Fibroblast of the aortic adventitia (primary cell): Measurements from ENCODE around the gene MS4A14. TPM values are rescaled to one million over a fixed set of nuclear protein-coding genes. Genes with fewer than 3 reads are reported as not detected.

Source experiments
- DNase-seq: peaks from one replicate; pipeline ENCODE4 v3.0.0-alpha.2; 2010; ENCODE audit warnings: low read depth
- H3K4me3 ChIP-seq: 2 replicates; pipeline ENCODE4 v1.5.1; 2011; ENCODE audit warnings: low read depth, mild to moderate bottlenecking, control low read depth, low read length, moderate library complexity
- CTCF ChIP-seq: IDR thresholded peaks from 2 replicates; pipeline ENCODE4 v1.5.1; 2011; ENCODE audit warnings: mild to moderate bottlenecking, low read length, control low read depth, inconsistent platforms; ENCODE audit not compliant: insufficient read depth
- total RNA-seq: library from RNA; depleted of rRNA; stranded (reverse); fragments of >200 nt; gene quantifications from 2 replicates; pipeline ENCODE4 v1.2.3, GENCODE V29; 2012; ENCODE audit warnings: low replicate concordance

The MS4A14 gene
- total RNA-seq, 1 donor: not detected

DNA sequence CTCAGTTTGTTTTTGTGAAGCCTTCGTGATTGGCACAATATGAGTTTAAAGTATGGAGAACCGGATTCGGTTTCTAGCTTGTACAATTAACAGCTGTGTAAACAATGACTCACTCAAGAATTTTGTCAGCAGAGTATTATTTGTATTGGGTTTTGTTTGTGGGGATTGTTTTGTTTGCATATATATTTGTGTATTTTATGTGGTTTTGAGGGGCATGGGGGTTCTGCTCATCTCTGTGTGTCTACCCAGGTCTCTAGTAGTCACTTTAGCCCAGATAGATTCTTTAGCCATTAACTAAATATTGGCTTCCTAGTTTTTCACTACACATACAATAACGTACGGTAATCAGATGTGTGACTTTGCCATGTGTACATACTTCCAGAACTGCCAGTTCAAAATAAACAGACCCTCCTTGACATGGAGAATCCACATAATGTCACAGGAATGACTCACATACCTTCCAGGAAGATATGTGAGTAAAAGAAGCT lies 25.4 kb upstream of the MS4A14 start:
- no peak overlapping the region for H3K4me3 ChIP-seq
- no peak for TF ChIP-seq CTCF
- DNase-seq: no peak

- H3K4me3 ChIP-seq: no peak overlapping the region
- no peak for DNase-seq
- TF ChIP-seq CTCF: no peak
These were observed 24.9 kb upstream of the MS4A14 start for GRCh38 chr11:60371386-60371785.

DNA sequence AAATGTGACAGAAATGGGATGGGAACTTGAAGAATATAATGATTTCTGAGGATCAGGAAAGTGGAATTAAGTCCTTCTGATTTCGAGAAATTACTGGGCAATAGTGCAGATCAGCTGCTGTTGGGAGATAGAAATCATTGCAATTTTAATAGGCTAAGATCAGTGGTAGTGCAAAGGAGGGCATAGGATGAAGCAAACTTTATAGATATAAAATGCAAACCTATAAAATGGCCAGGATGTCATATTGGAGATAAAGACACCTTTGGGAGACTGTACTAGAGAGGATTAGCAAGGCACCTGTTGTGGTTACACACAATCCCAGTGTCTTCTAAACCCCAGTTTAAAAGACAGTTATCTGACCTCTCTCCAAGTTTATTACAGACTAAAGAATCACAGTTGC lies 24.4 kb upstream of the MS4A14 start:
- no peak for DNase-seq
- no peak overlapping the region for H3K4me3 ChIP-seq
- TF ChIP-seq CTCF: no peak

DNA sequence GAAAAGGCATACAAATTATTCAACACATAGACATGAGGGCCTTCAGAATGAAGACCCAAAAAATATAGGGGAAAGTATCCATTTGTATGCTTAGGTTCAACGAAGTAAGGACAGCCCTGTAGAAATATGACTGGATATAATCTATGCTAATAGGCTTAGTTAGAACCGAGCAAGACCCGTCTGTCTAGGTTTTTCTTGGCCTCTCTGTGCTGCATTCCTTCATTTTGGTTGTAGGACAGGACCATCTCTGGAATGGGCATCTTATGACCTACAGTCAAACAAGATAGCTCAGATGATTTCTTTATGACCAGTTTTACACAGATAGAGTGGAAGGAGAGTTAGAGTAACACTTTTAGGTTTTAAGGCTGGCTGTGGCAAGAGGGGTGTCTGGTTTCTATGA lies 23.5 kb upstream of the MS4A14 start:
- no peak for TF ChIP-seq CTCF
- no peak for DNase-seq
- H3K4me3 ChIP-seq: no peak overlapping the region

GRCh38 chr11:60375316-60375715 lies 20.9 kb upstream of the MS4A14 start:
- no peak for DNase-seq
- H3K4me3 ChIP-seq: no peak overlapping the region
- no peak for TF ChIP-seq CTCF

DNA sequence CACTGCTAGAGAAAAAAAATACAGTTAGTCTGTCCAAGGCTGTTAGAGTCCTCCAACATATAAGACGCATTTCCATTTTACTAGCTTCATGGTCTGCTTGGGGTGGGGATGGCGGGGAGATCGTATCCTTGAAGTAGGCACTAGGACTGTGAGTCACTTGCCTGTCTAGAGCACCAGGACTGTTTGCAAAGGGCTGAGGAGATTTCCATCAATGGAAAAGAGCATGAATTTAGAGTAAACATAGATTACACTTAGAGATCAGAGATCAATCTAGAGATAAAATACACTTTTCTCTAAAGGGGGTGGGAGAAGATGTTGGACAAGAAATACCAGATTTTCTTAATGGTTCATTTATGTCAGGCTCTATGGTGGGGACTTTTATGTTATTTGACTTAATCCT lies 19.7 kb upstream of the MS4A14 start:
- no peak for TF ChIP-seq CTCF
- DNase-seq: no peak
- no peak overlapping the region for H3K4me3 ChIP-seq

- no peak for TF ChIP-seq CTCF
- DNase-seq: no peak
- no peak overlapping the region for H3K4me3 ChIP-seq
These were observed 18.7 kb upstream of the MS4A14 start for GRCh38 chr11:60377401-60378136.
